Spleen (tissue), 11 donors: ENCODE data around the gene TMEM164. TPM values are rescaled to one million over a fixed set of nuclear protein-coding genes. Genes with fewer than 3 reads are reported as not detected.

Source experiments
- DNase-seq: peaks from one replicate; pipeline ENCODE4 v3.0.0-alpha.2; 2020
- H3K27ac ChIP-seq, 8 donors: fragments of 200-600 bp; sonication (generic) in 7 of 8; 1 replicate in 4 of 8; 2 replicates in 4 of 8; pipeline versions ENCODE4 v1.5.0 to v1.8.0; 2016 to 2021; ENCODE audit warnings: inconsistent platforms in 4 of 8, mild to moderate bottlenecking in 4 of 8, moderate library complexity in 1 of 8
- H3K27me3 ChIP-seq, 7 donors: fragments of 200-600 bp; sonication (generic) in 6 of 7; replicated peaks in 1 of 7; 1 replicate in 4 of 7; 2 replicates in 3 of 7; pipeline versions ENCODE4 v1.5.0 to v1.8.0; 2016 to 2021; ENCODE audit warnings: inconsistent platforms in 3 of 7, mild to moderate bottlenecking in 1 of 7
- H3K36me3 ChIP-seq, 6 donors: fragments of 200-600 bp; sonication (generic) in 5 of 6; 1 replicate in 4 of 6; 2 replicates in 2 of 6; pipeline versions ENCODE4 v1.5.0 to v1.8.0; 2016 to 2021; ENCODE audit warnings: inconsistent platforms in 2 of 6
- H3K4me1 ChIP-seq, 6 donors: fragments of 200-600 bp; sonication (generic) in 5 of 6; 1 replicate in 3 of 6; 2 replicates in 3 of 6; pipeline versions ENCODE4 v1.5.0 to v1.8.0; 2016 to 2021; ENCODE audit warnings: inconsistent platforms in 3 of 6
- H3K4me3 ChIP-seq, 8 donors: fragments of 200-600 bp; sonication (generic) in 7 of 8; 1 replicate in 4 of 8; 2 replicates in 4 of 8; pipeline versions ENCODE4 v1.5.0 to v1.8.0; 2016 to 2021; ENCODE audit warnings: inconsistent platforms in 4 of 8, mild to moderate bottlenecking in 4 of 8, moderate library complexity in 2 of 8
- H3K9me3 ChIP-seq, 8 donors: fragments of 200-600 bp; sonication (generic) in 7 of 8; 1 replicate in 4 of 8; 2 replicates in 4 of 8; pipeline versions ENCODE4 v1.5.0 to v1.8.0; 2016 to 2021; ENCODE audit warnings: inconsistent platforms in 4 of 8
- CTCF ChIP-seq, 11 experiments: fragments of 200-600 bp in 7 of 11; fragments of 450-650 bp in 4 of 11; sonication (generic) in 4 of 11; IDR thresholded peaks in 8 of 11; conservative IDR thresholded peaks in 3 of 11; 1 replicate in 7 of 11; 2 replicates in 4 of 11; pipeline versions ENCODE4 v1.4.0 to v1.8.0; 2016 to 2021; ENCODE audit warnings: antibody characterized with exemption in 11 of 11, inconsistent platforms in 4 of 11, mild to moderate bottlenecking in 1 of 11
- POLR2A ChIP-seq, 3 donors: fragments of 450-650 bp; IDR thresholded peaks; one replicate each; pipeline ENCODE4 v1.5.1; 2017; ENCODE audit warnings: antibody characterized with exemption in 3 of 3, mild to moderate bottlenecking in 1 of 3
- POLR2AphosphoS5 ChIP-seq, 3 donors: sonication (generic); formaldehyde crosslinking; IDR thresholded peaks; one replicate each; pipeline ENCODE4 v1.5.1; 2017; ENCODE audit warnings: antibody characterized with exemption in 3 of 3
- WGBS, 5 donors: extraction: QIAGEN DNeasy Blood & Tissue Kit in 3 of 5; methylation state at CpG; one replicate each; pipeline versions ENCODE4 v1.1.5 to v1.1.7; 2013 to 2018; 5-methylcytosine and 5-hydroxymethylcytosine counted together
- intact Hi-C: fragments of 100-400 bp; cut with DNase I; formaldehyde crosslinking; loops from one replicate; pipeline ENCODE4 v1.15.0; 2023; ENCODE audit warnings: low total_unique reads
- polyA plus RNA-seq, 3 donors: library from polyadenylated mRNA; stranded (reverse); fragments of 200-250 nt; gene quantifications; one replicate each; pipeline ENCODE4 v1.2.1, GENCODE V29; 2013
- total RNA-seq, 7 donors: library from RNA; depleted of rRNA in 3 of 7; stranded (reverse); fragments of >200 nt in 3 of 7; fragmentation: NEBNext Ultra II Directional in 4 of 7; extraction: Animal tissue kit (Norgen Biotek cat#: 25700) in 4 of 7; gene quantifications; one replicate each; pipeline versions ENCODE4 v1.1.0 to v1.2.1, GENCODE V29; 2016 to 2021
- donor health status: healthy with polysubstance abuse.
- donor health status: DM: no; HTN: no; CAD: no; lungs with moderate emphysema.
- donor health status: DM: no; HTN: no; CAD: no.
- donor health status: Bipolar disorder and iron deficiency.
- donor health status: healthy.
- donor health status: DM: no; HTN: no; CAD: no.
- donor health status: DM: yes; HTN: yes; CAD: no.

The TMEM164 gene
- total and polyA plus RNA-seq, 10 donors: 3.9 to 29.7 (median 24.3) TPM

GRCh38 chrX:110043506-110043905, 40.6 kb downstream of the TMEM164 start:
- DNase-seq: no peak
- 5 to 15% (median 8%) methylated on average over 2 of the region's 2 CpGs for whole genome bisulfite sequencing, 5 donors
- no peaks in the 10 kb centered on the region for H3K27me3 ChIP-seq
- no peak for TF ChIP-seq CTCF (IDR thresholded peaks at IDR 0.05 in 8 of 11, conservative IDR thresholded peaks at IDR 0.05 in 3 of 11)
- no peak for TF ChIP-seq POLR2AphosphoS5 (IDR thresholded peaks at IDR 0.05)
- no peak for TF ChIP-seq POLR2A (IDR thresholded peaks at IDR 0.05)
- H3K9me3 ChIP-seq: no peaks in the 10 kb centered on the region
- H3K4me1 ChIP-seq: peaks cover 0 to 29% (median 8%) of the 10 kb centered on the region in 6 donors
- intact Hi-C loops: no loop called here
- H3K27ac ChIP-seq: peak overlapping the region in 2 of 8 donors; percentile 2 to 18
- no peaks in the 10 kb centered on the region for H3K36me3 ChIP-seq
- no peak overlapping the region for H3K4me3 ChIP-seq

- Histone ChIP-seq H3K27ac (peak overlapping the region in 1 of 8 donors; percentile 18), H3K27me3 (no peaks in the 10 kb centered on the region), H3K9me3 (no peaks in the 10 kb centered on the region), H3K4me3 (no peak overlapping the region), H3K4me1 (peaks cover 0 to 29% (median 8%) of the 10 kb centered on the region in 6 donors), H3K36me3 (peaks cover 0 to 3% (median 0%) of the 10 kb centered on the region in 6 donors)
- 57 to 97% (median 71%) methylated on average over 3 to 4 of the region's 4 CpGs for WGBS, 5 donors
- intact Hi-C loops: no loop called here
- DNase-seq: no peak
- TF ChIP-seq POLR2A (IDR thresholded peaks at IDR 0.05) (no peak), CTCF (IDR thresholded peaks at IDR 0.05 in 8 of 11, conservative IDR thresholded peaks at IDR 0.05 in 3 of 11) (no peak), POLR2AphosphoS5 (IDR thresholded peaks at IDR 0.05) (no peak)
These were observed 41.7 kb downstream of the TMEM164 start for GRCh38 chrX:110044346-110045249.

- intact Hi-C loops: no loop called here
- H3K4me3 ChIP-seq: no peak overlapping the region
- no peak for TF ChIP-seq POLR2A (IDR thresholded peaks at IDR 0.05)
- no peak for TF ChIP-seq CTCF (IDR thresholded peaks at IDR 0.05 in 8 of 11, conservative IDR thresholded peaks at IDR 0.05 in 3 of 11)
- no peak for TF ChIP-seq POLR2AphosphoS5 (IDR thresholded peaks at IDR 0.05)
- H3K27me3 ChIP-seq: no peaks in the 10 kb centered on the region
- H3K9me3 ChIP-seq: no peaks in the 10 kb centered on the region
- 59 to 100% (median 93%) methylated on average over 3 of the region's 3 CpGs for WGBS, 5 donors
- peaks cover 0 to 29% (median 8%) of the 10 kb centered on the region in 6 donors for H3K4me1 ChIP-seq
- peaks cover 0 to 6% (median 0%) of the 10 kb centered on the region in 6 donors for H3K36me3 ChIP-seq
- no peak for DNase-seq
- H3K27ac ChIP-seq: no peak overlapping the region
These were observed 42.5 kb downstream of the TMEM164 start for GRCh38 chrX:110045421-110045820.

- no peak for TF ChIP-seq POLR2AphosphoS5 (IDR thresholded peaks at IDR 0.05)
- no peak for TF ChIP-seq POLR2A (IDR thresholded peaks at IDR 0.05)
- no peak for TF ChIP-seq CTCF (IDR thresholded peaks at IDR 0.05 in 8 of 11, conservative IDR thresholded peaks at IDR 0.05 in 3 of 11)
- intact Hi-C loops: no loop called here
These were observed 43.1 kb downstream of the TMEM164 start for GRCh38 chrX:110046001-110046400.

More at GRCh38 chrX:110046001-110046400, 43.1 kb downstream of the TMEM164 start:
- Histone ChIP-seq H3K9me3 (no peaks in the 10 kb centered on the region), H3K4me3 (no peak overlapping the region), H3K27me3 (no peaks in the 10 kb centered on the region), H3K4me1 (peaks cover 0 to 29% (median 8%) of the 10 kb centered on the region in 6 donors), H3K36me3 (peaks cover 0 to 6% (median 0%) of the 10 kb centered on the region in 6 donors), H3K27ac (no peak overlapping the region)
- no peak for DNase-seq
- 55 to 89% (median 82%) methylated on average over 4 of the region's 4 CpGs for WGBS, 5 donors
